Neuron (in vitro differentiated cells): Measurements from ENCODE around the gene GOLGA8N.

ENCODE experiments used
- H2AFZ ChIP-seq: one replicate; pipeline ENCODE4 v1.6.1; 2013; ENCODE audit warnings: low read depth, mild to moderate bottlenecking, inconsistent platforms, low read length, moderate library complexity
- H3K27me3 ChIP-seq: one replicate; pipeline ENCODE4 v1.6.1; 2013; ENCODE audit warnings: low read length; ENCODE audit not compliant: insufficient read depth
- H3K36me3 ChIP-seq: one replicate; pipeline ENCODE4 v1.6.1; 2013; ENCODE audit warnings: low read length; ENCODE audit not compliant: insufficient read depth
- H3K4me1 ChIP-seq: one replicate; pipeline ENCODE4 v1.6.1; 2013; ENCODE audit warnings: low read length; ENCODE audit not compliant: insufficient read depth
- H3K4me3 ChIP-seq: 2 replicates; pipeline ENCODE4 v1.5.1; 2013; ENCODE audit warnings: mild to moderate bottlenecking, low read length, moderate library complexity
- H3K9me3 ChIP-seq: one replicate; pipeline ENCODE4 v1.6.1; 2013; ENCODE audit warnings: low read length

The GOLGA8N gene

DNA sequence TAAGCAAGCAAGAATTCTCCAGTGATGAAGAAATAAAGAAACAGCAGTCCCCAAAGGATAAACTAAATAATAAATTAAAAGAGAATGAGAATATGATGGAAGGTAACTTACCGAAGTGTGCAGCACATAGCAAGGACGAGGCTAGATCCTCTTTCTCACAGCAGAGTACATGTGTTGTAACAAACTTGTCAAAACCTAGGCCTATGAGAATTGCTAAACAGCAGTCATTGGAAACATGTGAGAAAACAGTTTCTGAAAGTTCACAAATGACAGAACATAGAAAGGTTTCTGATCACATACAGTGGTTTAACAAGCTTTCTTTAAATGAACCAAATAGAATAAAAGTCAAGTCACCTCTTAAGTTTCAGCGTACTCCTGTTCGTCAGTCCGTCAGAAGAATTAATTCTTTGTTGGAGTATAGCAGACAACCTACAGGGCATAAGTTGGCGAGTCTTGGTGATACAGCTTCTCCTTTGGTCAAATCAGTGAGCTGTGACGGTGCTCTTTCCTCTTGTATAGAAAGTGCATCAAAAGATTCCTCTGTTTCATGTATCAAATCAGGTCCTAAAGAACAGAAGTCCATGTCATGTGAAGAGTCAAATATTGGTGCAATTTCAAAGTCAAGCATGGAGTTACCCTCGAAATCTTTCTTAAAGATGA is 43.8 kb downstream of the GOLGA8N start:
- Histone ChIP-seq H3K9me3 (no peaks in the 10 kb centered on the region), H2AFZ (no peak overlapping the region), H3K4me3 (no peak overlapping the region), H3K4me1 (no peaks in the 10 kb centered on the region), H3K36me3 (peaks cover 56% of the 10 kb centered on the region), H3K27me3 (no peaks in the 10 kb centered on the region)

DNA sequence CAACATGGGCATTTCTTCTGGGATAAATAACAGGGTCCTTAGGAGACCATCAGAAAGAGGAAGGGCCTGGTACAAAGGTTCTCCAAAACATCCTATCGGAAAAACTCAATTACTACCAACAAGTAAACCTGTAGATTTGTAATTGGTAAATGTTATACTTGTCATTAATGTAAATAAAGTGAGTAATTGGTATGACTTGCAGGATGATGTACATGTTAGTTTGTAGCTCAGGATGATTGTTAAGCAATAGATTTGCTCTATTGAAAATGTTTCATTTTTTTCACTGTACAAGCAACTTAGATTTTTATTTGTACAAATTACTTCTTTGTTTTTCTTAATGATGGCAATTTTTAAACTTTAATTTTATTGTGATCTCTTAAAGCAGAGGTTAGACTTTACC is 44.4 kb downstream of the GOLGA8N start:
- Histone ChIP-seq H2AFZ (no peak overlapping the region), H3K27me3 (no peaks in the 10 kb centered on the region), H3K4me1 (no peaks in the 10 kb centered on the region), H3K36me3 (peaks cover 56% of the 10 kb centered on the region), H3K9me3 (no peaks in the 10 kb centered on the region), H3K4me3 (no peak overlapping the region)

DNA sequence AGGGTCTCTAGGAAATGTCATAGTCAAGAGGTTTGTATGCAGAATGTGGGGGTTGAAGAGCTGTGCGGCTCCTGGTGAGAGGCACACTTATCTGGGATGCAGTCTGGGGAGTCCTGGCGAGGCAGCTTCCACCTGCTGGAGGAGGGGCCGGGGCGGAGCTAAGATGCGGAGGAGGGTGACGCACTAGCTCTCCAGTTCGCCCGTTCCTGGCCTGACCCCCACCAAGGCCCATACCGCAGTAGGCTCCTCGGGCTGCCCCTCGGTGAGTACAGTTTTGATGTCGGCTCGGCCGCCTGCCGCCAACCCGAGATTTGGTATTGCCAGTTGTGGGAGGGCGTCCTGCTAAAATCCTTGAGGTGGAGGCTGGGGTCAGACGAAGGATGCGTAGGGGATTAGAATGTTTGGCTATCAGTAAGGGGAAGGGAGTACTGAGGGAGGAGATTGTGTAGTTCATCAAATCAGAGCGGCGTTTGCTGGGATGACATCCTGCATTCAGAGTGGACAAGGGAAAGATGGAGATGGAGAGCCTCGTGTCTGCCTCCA is 48.3 kb downstream of the GOLGA8N start, which contains the start of gene SCG5:
Gene SCG5, plus strand, starts transcription at position 194 of the 543 bp plus-strand sequence. CDS start 1,883 bp downstream, outside the sequence.
- no peaks in the 10 kb centered on the region for H3K9me3 ChIP-seq
- no peak within 1 kb of the TSS for H3K4me3 ChIP-seq
- H3K4me1 ChIP-seq, result peaks cover 4% of the 10 kb centered on the region
- H3K27me3 ChIP-seq, result no peaks in the 10 kb centered on the region
- H2AFZ ChIP-seq, result no peak within 1 kb of the TSS
- peaks cover 24% of the 10 kb centered on the region for H3K36me3 ChIP-seq

DNA sequence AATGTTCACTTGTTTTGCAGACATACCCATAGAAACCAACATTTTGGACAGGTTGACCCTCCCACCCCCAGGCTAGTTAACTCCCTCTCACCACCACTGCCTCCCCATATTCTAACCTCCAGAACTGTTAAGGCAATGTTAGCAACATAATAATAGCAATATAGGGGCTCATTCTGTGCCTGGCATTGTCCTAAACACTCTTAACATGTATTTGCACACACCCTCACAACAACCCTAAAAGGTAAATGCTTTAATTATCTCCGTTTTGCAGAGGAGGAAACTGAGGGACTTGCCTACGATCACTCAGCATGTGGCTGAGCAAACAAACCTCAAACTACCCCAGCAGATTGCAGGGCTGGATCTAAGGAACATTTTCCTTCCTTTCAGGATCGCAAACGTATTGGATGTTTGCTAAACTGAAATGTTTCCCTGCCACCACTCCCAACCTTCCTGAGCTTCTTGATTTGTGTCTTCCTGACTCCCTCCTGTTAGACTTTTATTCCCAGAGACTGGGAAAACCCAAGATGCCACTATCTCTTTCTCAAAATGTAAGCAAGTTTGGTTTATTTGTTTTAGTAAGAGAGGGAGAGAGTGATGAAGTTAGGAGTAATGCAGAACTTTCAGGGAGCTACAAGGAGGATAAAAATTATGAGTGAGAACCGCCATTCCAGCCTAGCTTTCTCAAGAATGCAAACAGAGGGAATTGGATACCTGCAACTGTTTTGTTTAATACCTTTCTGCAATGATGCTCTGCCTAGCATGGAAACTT is 49.6 kb downstream of the GOLGA8N start:
- no peaks in the 10 kb centered on the region for H3K9me3 ChIP-seq
- H3K27me3 ChIP-seq, result no peaks in the 10 kb centered on the region
- no peak overlapping the region for H3K4me3 ChIP-seq

DNA sequence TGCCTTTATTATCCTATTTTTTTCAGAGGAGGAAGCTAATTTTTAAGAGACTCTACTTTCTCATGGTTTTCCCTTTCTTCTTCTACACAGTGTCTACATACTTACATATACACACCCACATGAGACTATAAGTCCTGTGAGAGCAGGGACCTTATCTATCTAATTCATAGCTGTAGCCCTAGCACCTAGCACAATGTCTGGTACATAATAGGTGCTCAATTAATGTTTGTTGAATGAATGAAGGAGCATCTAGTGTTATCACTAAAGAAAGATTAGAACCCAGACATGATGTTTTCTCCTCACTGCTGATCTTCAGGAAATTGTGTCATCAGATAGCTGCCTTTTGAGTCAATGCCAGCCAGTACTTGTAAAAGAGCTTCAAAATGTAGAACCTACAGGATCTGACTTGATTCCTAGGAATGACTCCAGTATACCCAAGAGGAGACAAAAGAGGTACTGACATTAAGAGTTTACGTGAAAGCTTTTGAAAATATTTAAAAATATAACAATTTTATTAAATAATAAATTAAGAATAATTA is 50.7 kb downstream of the GOLGA8N start:
- H3K36me3 ChIP-seq, result peaks cover 7% of the 10 kb centered on the region
- H3K4me3 ChIP-seq, result no peak overlapping the region
- H3K27me3 ChIP-seq, result no peaks in the 10 kb centered on the region
- no peak overlapping the region for H2AFZ ChIP-seq
- H3K9me3 ChIP-seq, result peaks cover 2% of the 10 kb centered on the region
- H3K4me1 ChIP-seq, result peaks cover 5% of the 10 kb centered on the region

More for the DNA sequence above, 49.6 kb downstream of the GOLGA8N start:
- H2AFZ ChIP-seq, result no peak overlapping the region
- H3K4me1 ChIP-seq, result peaks cover 5% of the 10 kb centered on the region
- peaks cover 12% of the 10 kb centered on the region for H3K36me3 ChIP-seq

DNA sequence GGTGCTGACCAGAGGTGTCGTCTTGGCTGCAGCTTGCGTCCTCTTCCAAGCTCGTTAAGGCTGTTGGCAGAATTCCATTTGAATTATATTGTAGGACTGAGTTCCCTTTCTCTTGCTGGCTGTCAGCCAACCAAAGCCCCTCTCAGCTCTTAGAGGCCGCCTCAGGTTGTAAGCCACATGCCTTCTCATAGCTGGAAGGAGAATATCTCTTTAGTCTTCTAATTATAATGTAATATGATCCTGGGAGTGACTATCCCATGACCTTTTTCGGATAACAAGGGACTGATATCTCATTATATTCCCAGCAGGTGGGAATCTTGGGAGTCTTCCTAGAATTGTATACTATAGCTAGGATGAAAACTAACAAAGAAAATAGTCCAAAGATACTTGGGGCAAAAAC is 53.0 kb downstream of the GOLGA8N start:
- Histone ChIP-seq H3K27me3 (no peaks in the 10 kb centered on the region), H3K4me3 (no peak overlapping the region), H3K36me3 (no peaks in the 10 kb centered on the region), H3K9me3 (peaks cover 2% of the 10 kb centered on the region), H2AFZ (no peak overlapping the region), H3K4me1 (peaks cover 5% of the 10 kb centered on the region)

DNA sequence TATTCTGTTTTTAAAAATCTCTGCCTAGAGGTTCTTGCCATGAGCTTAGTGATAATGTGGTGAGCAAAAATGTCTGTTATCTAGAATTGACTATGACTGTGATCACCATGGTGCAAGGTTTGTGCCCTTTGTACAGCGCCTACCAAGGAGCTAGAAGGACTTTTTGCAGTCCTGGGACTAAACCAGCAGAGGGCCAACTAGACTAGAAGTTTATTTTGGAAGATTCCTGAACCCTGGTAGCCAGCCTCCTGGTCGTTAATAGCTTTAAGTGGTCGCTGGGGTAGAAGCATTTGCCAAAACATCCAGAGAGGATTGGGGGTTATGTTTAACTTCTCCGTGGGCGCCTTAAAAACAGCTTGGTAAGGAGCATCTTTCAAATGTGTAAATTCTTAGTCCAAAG is 56.1 kb downstream of the GOLGA8N start:
- peaks cover 2% of the 10 kb centered on the region for H3K9me3 ChIP-seq
- no peaks in the 10 kb centered on the region for H3K27me3 ChIP-seq
- peaks cover 5% of the 10 kb centered on the region for H3K4me1 ChIP-seq
- no peak overlapping the region for H3K4me3 ChIP-seq
- no peak overlapping the region for H2AFZ ChIP-seq
- H3K36me3 ChIP-seq, result no peaks in the 10 kb centered on the region

DNA sequence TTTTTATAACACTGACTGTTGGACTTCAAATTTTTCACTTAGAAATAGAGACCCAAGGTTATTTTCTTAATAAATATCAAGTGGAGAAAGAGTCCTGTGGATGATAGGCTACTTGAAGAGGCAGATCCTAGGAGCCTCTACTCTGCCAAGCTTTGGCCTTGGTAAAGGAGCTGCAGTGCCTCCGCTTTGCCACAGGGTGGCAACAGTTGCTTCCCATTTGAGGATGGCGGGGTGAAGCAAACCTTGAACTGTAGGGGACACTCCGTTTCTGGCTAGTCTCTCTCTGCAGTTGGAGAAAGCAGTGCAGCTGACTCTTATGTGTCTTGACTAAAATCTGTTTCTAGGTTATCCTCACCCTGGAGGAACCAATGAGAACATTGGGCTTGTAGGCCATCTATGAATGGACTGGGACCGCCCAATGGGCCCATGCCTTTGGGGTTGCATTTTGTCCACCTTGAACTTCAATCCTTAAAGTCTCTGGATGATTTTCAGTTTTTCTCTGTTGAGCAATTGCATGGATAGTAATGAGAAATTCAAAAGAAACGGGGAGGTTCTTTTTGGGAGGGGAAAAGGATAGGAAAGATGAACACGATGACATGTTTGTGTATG is 58.1 kb downstream of the GOLGA8N start:
- Histone ChIP-seq H3K9me3 (peaks cover 2% of the 10 kb centered on the region), H3K36me3 (no peaks in the 10 kb centered on the region), H3K4me3 (no peak overlapping the region), H2AFZ (no peak overlapping the region), H3K4me1 (peaks cover 3% of the 10 kb centered on the region), H3K27me3 (no peaks in the 10 kb centered on the region)

DNA sequence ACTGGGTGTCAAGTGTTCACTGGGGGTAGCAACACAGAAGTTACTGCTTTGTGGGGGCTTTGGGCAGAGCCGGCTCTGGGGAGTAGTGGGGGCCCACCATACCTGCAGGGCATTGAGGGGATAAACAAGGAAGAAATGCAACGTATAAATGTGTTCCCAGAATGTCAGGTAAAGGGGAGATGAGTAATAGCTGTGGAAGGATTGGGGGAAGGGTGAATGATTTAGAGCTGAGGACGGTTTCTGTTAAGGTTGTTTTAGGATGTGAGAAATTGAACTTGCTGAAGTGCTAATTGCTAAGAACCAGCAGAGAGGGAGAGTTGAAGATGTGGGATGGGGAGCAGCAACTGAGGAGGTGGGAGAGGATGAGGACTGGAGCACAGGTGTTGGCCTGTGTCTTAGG is 58.9 kb downstream of the GOLGA8N start:
- Histone ChIP-seq H3K27me3 (no peaks in the 10 kb centered on the region), H3K4me3 (no peak overlapping the region), H2AFZ (no peak overlapping the region), H3K36me3 (no peaks in the 10 kb centered on the region), H3K9me3 (peaks cover 2% of the 10 kb centered on the region), H3K4me1 (no peaks in the 10 kb centered on the region)

DNA sequence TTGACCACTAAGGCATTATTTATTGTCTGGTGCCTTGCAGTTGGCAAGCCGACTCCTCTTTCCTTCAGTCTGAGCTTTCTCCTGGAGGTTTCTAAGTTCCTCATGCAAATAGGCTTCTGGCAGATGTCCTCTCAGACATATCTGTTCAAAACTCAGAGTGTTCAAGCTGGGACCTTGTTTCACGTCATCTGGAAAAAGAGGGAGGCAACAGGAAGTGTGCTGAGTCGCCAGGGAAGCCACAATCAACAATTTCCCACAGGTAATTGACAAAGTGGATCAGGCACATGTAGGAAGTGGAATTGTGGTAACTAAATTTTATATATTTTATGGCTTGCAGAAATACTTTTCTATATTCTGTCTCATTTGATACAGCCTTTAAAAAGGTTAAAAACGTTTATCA is 62.8 kb downstream of the GOLGA8N start:
- no peaks in the 10 kb centered on the region for H3K9me3 ChIP-seq
- no peak overlapping the region for H2AFZ ChIP-seq
- H3K36me3 ChIP-seq, result no peaks in the 10 kb centered on the region
- H3K4me3 ChIP-seq, result no peak overlapping the region
- no peaks in the 10 kb centered on the region for H3K27me3 ChIP-seq
- H3K4me1 ChIP-seq, result no peaks in the 10 kb centered on the region

DNA sequence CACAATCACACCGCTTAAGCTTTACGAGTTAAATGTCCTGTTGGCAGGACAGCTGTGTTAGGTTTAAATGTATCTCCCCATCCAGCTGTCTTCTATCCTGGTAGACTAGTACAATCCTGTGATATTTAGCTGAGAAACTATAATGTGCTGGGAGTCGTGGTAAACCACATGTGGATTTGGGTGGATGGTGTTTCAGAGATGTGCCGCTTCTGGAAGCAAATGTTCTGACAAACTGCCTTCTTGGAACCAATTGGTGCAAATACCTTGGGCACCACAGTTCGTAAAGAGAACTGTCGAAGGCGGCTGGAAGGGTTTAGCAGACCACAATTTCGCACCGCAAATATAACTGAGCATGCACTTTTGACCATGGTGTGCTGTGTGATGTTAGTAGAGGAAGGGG is 63.2 kb downstream of the GOLGA8N start:
- H3K27me3 ChIP-seq, result no peaks in the 10 kb centered on the region
- H3K36me3 ChIP-seq, result no peaks in the 10 kb centered on the region
- no peak overlapping the region for H3K4me3 ChIP-seq
- no peaks in the 10 kb centered on the region for H3K9me3 ChIP-seq
- no peak overlapping the region for H2AFZ ChIP-seq
- H3K4me1 ChIP-seq, result no peaks in the 10 kb centered on the region
